Caco-2 (cell line): ENCODE results near the gene ZNF521. TPM values are rescaled to one million over a fixed set of nuclear protein-coding genes. Genes with fewer than 3 reads are reported as not detected.

ENCODE experiments used
- BruUV-seq: library from RNA; stranded (reverse); fragments of 400-500 nt; replicated peaks from 2 replicates; lab custom pipeline; 2021; lab: Mats Ljungman, UMichigan
- CTCF ChIA-PET: fragments of 300-600 bp; sonication (Branson Sonifier 250); formaldehyde crosslinking; loops from one replicate; lab custom pipeline; 2022; ENCODE audit warnings: antibody characterized with exemption; lab: Charles Lee
- POLR2A ChIA-PET: fragments of 300-600 bp; sonication (Branson Sonifier 250); formaldehyde crosslinking; loops from one replicate; lab custom pipeline; 2022; ENCODE audit warnings: antibody characterized with exemption; lab: Charles Lee
- DNase-seq, 2 experiments: peaks; one replicate each; pipeline versions ENCODE4 v3.0.0 to v3.0.0-alpha.2; 2020 to 2022
- H3K27me3 ChIP-seq: replicated peaks from 2 replicates; pipeline ENCODE4 v1.6.0; 2011; ENCODE audit warnings: low read length; ENCODE audit not compliant: control insufficient read depth, insufficient read depth
- H3K36me3 ChIP-seq: 2 replicates; pipeline ENCODE4 v1.5.1; 2011; ENCODE audit warnings: low read length; ENCODE audit not compliant: control insufficient read depth, insufficient read depth
- H3K4me1 ChIP-seq: fragments of 250-450 bp; sonication (Bioruptor Pico); 2 replicates; pipeline ENCODE4 v1.5.1; 2020; ENCODE audit warnings: mild to moderate bottlenecking
- H3K4me3 ChIP-seq: 2 replicates; pipeline ENCODE4 v1.5.1; 2011; ENCODE audit warnings: low read depth, mild to moderate bottlenecking, control low read depth, low read length
- H3K9me3 ChIP-seq: fragments of 250-450 bp; sonication (Bioruptor Pico); 2 replicates; pipeline ENCODE4 v1.5.1; 2020; ENCODE audit warnings: mild to moderate bottlenecking, moderate library complexity
- H3K27ac Mint-ChIP-seq: one replicate; pipeline ENCODE4 v1.8.0; 2022; ENCODE audit warnings: mixed read lengths; ENCODE audit not compliant: unreplicated experiment
- H3K27me3 Mint-ChIP-seq: one replicate; pipeline ENCODE4 v1.8.0; 2022; ENCODE audit warnings: mixed read lengths; ENCODE audit not compliant: insufficient read depth, unreplicated experiment
- H3K36me3 Mint-ChIP-seq: one replicate; pipeline ENCODE4 v1.8.0; 2022; ENCODE audit warnings: mild to moderate bottlenecking, mixed read lengths; ENCODE audit not compliant: insufficient read depth, unreplicated experiment
- H3K4me1 Mint-ChIP-seq: one replicate; pipeline ENCODE4 v1.8.0; 2022; ENCODE audit warnings: low read depth, mixed read lengths; ENCODE audit not compliant: unreplicated experiment
- H3K4me3 Mint-ChIP-seq: one replicate; pipeline ENCODE4 v1.8.0; 2022; ENCODE audit warnings: mild to moderate bottlenecking, moderate library complexity, mixed read lengths; ENCODE audit not compliant: unreplicated experiment
- H3K9me3 Mint-ChIP-seq: one replicate; pipeline ENCODE4 v1.8.0; 2022; ENCODE audit warnings: mixed read lengths; ENCODE audit not compliant: unreplicated experiment
- intact Hi-C: fragments of 100-400 bp; cut with micrococcal nuclease; formaldehyde crosslinking; loops from one replicate; pipeline ENCODE4 v1.10.0; 2022; ENCODE audit not compliant: unreplicated experiment
- total RNA-seq: library from RNA; stranded (reverse); gene quantifications from 2 replicates; pipeline ENCODE4 v1.2.3, GENCODE V29; 2022
- TF ChIP-seq, protein P1 (sequence below), 2 experiments: fragments of 200-600 bp in 1 of 2; IDR thresholded peaks; 1 replicate in 1 of 2; 2 replicates in 1 of 2; pipeline versions ENCODE4 v1.5.1 to v1.8.0; 2011 to 2022; ENCODE audit warnings: antibody characterized with exemption in 1 of 2, control low read depth in 1 of 2, inconsistent platforms in 1 of 2, low read depth in 1 of 2, low read length in 1 of 2, mild to moderate bottlenecking in 1 of 2, moderate library complexity in 1 of 2; ENCODE audit not compliant: insufficient read depth in 1 of 2, severe bottlenecking in 1 of 2, unreplicated experiment in 1 of 2

ZNF521 gene
- total RNA-seq, 1 experiment from 2014 or later, result not detected

DNA sequence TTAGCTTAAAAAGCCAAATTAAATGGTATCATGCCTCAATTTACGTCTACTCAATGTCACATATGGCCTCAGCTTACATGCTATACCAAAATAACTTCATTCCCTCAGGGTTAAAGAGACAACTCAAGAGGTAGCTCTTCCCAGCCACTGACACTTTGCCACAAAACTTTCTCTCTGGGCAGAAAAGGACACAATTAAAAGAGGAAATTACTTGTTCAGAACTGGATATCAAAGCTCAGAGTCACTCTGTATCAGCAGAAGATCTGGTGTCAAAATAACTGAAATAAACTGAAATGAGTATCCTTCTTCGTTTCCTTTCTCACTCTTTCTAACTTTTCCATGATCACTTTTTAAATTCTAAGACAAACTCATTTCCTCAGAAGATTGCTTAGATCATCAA lies 108.7 kb downstream of the ZNF521 start:
- ChIA-PET POLR2A (no interaction called here), CTCF (no interaction called here)
- no peaks in the 10 kb centered on the region for H3K9me3 ChIP-seq
- H3K27me3 ChIP-seq, result no peaks in the 10 kb centered on the region
- no peaks in the 10 kb centered on the region for H3K27me3 Mint-ChIP-seq
- no peaks in the 10 kb centered on the region for H3K36me3 ChIP-seq
- H3K4me3 ChIP-seq, result no peak overlapping the region
- H3K4me3 Mint-ChIP-seq, result no peak overlapping the region
- H3K4me1 Mint-ChIP-seq, result peaks cover 7% of the 10 kb centered on the region
- no peak overlapping the region for H3K27ac Mint-ChIP-seq
- TF ChIP-seq, protein P1, sequence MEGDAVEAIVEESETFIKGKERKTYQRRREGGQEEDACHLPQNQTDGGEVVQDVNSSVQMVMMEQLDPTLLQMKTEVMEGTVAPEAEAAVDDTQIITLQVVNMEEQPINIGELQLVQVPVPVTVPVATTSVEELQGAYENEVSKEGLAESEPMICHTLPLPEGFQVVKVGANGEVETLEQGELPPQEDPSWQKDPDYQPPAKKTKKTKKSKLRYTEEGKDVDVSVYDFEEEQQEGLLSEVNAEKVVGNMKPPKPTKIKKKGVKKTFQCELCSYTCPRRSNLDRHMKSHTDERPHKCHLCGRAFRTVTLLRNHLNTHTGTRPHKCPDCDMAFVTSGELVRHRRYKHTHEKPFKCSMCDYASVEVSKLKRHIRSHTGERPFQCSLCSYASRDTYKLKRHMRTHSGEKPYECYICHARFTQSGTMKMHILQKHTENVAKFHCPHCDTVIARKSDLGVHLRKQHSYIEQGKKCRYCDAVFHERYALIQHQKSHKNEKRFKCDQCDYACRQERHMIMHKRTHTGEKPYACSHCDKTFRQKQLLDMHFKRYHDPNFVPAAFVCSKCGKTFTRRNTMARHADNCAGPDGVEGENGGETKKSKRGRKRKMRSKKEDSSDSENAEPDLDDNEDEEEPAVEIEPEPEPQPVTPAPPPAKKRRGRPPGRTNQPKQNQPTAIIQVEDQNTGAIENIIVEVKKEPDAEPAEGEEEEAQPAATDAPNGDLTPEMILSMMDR (IDR thresholded peaks at IDR 0.05; ENCODE audit: insufficient read depth in 1 of 2, low read depth in 1 of 2, low read length in 1 of 2, severe bottlenecking in 1 of 2, unreplicated experiment in 1 of 2), result no peak
- H3K9me3 Mint-ChIP-seq, result no peaks in the 10 kb centered on the region
- intact Hi-C loops, result no loop called here
- H3K4me1 ChIP-seq, result peaks cover 11% of the 10 kb centered on the region; the same call in 1 of the 2 replicates
- no TSS peak for BruUV-seq
- DNase-seq, result no peak
- no peaks in the 10 kb centered on the region for H3K36me3 Mint-ChIP-seq

DNA sequence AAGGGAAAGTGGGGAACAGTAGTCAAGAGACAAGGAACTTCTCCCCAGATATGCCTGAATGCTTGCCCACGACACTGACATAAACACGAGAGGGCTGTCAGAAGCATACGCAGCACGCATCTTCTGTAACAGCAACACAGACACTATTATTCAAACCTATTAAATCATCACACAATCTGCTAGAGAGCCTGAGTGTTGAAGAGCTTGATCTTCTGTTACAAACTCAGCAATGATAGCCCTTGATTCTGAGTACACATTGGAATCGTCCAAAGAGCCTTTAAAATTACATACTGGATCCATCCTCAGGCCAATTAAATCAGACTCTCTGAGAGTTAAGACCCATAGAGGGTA lies 111.6 kb downstream of the ZNF521 start:
- Mint-ChIP-seq H3K4me1 (no peaks in the 10 kb centered on the region), H3K9me3 (no peaks in the 10 kb centered on the region), H3K4me3 (no peak overlapping the region), H3K27ac (no peak overlapping the region), H3K27me3 (no peaks in the 10 kb centered on the region), H3K36me3 (no peaks in the 10 kb centered on the region)
- intact Hi-C loops, result no loop called here
- Histone ChIP-seq H3K4me1 (peaks cover 11% of the 10 kb centered on the region; the same call in 1 of the 2 replicates), H3K27me3 (no peaks in the 10 kb centered on the region), H3K9me3 (no peaks in the 10 kb centered on the region), H3K4me3 (no peak overlapping the region), H3K36me3 (no peaks in the 10 kb centered on the region)
- no TSS peak for BruUV-seq
- DNase-seq, result no peak
- ChIA-PET POLR2A (no interaction called here), CTCF (interaction anchor here (0.7 kb wide), 1 partner anchor 21 kb away, joined by 3 read pairs; no protein-coding TSS in a partner anchor)
- TF ChIP-seq, protein P1 (IDR thresholded peaks at IDR 0.05; ENCODE audit: insufficient read depth in 1 of 2, low read depth in 1 of 2, low read length in 1 of 2, severe bottlenecking in 1 of 2, unreplicated experiment in 1 of 2), result no peak

DNA sequence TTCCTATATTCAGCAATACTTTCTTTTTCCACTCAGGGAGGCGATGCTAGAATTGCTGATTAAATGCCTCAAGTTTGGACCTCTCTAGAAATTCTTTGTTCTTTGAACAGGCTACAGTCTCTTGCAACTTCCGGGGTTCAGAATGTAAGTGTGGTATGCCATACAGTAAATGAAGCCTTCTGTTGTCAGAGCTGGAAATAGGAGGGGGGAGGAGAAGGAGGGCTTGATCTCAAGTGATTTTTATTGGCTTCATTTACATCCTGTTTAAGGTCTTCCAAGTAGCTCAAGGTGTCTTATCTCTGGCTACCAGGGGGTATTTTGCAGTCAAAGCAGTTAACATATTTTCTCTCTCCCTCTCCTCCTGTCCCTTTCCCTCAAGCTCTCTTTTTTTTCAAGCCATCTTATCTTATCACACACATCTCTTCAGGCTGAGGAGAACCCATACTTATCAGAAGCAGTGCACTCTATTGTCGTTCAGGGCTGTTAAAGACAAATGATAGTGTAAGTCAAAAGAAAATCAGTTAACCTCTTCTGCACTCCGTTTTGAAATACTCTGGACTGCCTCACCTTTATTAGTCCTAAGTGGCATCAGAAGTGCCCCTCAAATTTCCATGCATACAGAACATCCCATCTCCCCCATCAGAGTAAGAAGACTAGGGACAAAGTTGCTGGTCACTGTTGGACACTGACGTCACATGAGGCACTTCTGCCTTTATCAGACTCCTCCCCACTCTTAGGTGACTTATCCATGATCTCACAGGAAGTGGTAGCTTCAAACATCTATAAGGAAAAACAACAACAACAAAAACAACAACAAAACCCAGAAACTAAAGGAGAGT lies 112.2 kb downstream of the ZNF521 start:
- Mint-ChIP-seq H3K4me3 (no peak overlapping the region), H3K27ac (no peak overlapping the region), H3K36me3 (no peaks in the 10 kb centered on the region), H3K27me3 (no peaks in the 10 kb centered on the region), H3K9me3 (no peaks in the 10 kb centered on the region), H3K4me1 (no peaks in the 10 kb centered on the region)
- TF ChIP-seq, protein P1 (IDR thresholded peaks at IDR 0.05; ENCODE audit: insufficient read depth in 1 of 2, low read depth in 1 of 2, low read length in 1 of 2, severe bottlenecking in 1 of 2, unreplicated experiment in 1 of 2), result no peak
- Histone ChIP-seq H3K27me3 (no peaks in the 10 kb centered on the region), H3K36me3 (no peaks in the 10 kb centered on the region), H3K4me1 (peaks cover 11% of the 10 kb centered on the region; the same call in 1 of the 2 replicates), H3K9me3 (no peaks in the 10 kb centered on the region), H3K4me3 (no peak overlapping the region)
- BruUV-seq, result no TSS peak
- no peak for DNase-seq
- ChIA-PET POLR2A (no interaction called here), CTCF (interaction anchor here (0.6 to 0.7 kb wide), 2 partner anchors 22 to 70 kb away, joined by 3 read pairs; no protein-coding TSS in a partner anchor)
- intact Hi-C loops, result no loop called here
